Measurements from ENCODE around the gene FREM2.

The FREM2 gene

DNA sequence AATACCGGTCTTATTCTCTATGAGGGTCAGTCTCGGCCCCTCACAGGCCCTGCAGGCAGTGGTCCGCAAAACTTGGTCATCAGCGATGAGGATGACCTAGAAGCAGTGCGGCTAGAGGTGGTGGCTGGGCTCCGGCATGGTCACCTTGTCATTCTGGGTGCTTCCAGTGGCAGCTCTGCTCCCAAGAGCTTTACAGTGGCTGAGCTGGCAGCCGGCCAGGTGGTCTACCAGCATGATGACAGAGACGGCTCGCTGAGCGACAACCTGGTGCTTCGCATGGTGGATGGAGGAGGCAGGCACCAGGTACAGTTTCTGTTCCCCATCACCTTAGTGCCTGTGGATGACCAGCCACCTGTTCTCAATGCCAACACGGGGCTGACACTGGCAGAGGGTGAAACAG, 1.8 kb downstream of the FREM2 start:
- no peak for DNase-seq

DNA sequence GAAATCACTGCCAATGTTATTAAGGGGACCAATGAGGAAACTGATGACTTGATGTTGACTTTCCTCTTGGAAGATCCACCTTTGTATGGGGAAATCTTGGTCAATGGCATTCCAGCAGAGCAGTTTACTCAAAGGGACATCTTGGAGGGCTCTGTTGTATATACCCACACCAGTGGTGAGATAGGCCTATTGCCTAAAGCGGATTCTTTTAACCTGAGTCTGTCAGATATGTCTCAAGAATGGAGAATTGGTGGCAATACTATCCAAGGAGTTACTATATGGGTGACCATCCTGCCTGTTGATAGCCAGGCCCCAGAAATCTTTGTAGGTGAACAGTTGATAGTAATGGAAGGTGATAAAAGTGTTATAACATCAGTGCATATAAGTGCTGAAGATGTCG, 3.4 kb downstream of the FREM2 start:
- no peak for DNase-seq

DNA sequence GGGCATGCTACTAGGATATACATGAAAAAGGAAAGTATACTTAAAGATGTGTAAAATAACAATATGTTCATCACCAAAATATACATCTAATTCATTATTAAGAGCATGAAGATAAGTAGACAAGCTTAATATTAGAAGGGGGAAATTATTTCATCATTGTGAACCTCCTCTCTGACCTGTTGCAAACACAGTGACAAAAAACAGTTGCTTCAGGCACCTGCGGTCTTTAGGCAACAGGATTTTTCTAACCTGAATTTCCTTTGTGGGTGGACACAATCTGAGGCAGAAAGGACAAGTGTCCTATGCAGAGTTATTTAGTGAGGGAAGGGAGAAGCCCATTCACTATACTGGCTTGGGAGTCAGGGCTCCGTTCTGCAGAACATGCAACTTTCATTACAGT, 6.3 kb downstream of the FREM2 start:
- no peak for DNase-seq

DNA sequence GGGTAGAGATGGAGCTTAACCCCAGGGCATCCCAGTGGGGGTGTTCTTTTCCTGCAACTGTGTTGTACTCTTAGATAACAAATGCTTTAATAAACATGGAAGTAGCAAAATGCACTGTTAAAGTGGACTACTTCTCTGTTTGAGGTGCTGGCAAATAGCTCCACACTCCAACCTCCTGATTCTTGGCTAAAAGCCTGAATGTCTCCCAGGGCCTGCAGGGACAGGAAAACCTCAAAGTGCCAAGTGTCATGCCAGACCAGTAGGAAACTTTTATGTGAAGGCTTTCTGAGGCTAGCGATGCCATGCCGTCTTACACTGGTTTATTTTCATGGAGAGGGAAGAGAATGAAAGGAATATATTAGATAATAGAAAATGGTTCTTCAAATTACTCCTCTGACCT, 6.8 kb downstream of the FREM2 start:
- peak in 1 of 2 donors; percentile 2 for DNase-seq

DNA sequence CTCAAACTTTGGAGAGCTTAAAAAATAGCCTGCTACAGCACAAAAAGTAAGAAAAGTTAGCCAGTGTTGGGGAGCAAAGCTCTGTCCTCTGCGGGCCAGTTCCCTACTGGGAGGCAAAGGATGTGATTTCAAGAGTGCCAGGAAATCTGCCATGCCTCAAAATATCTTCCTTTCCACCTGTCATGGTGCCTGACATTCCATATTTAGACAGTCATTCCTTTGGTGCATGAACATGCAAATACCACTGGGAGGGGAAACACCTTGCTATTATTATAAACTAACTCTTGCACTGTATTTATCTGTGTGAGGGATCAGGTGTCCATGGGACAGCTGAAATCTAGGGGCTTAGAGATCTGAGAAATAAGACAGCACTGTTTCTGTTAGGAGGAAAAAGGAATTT, 10.3 kb downstream of the FREM2 start:
- DNase-seq, result no peak

DNA sequence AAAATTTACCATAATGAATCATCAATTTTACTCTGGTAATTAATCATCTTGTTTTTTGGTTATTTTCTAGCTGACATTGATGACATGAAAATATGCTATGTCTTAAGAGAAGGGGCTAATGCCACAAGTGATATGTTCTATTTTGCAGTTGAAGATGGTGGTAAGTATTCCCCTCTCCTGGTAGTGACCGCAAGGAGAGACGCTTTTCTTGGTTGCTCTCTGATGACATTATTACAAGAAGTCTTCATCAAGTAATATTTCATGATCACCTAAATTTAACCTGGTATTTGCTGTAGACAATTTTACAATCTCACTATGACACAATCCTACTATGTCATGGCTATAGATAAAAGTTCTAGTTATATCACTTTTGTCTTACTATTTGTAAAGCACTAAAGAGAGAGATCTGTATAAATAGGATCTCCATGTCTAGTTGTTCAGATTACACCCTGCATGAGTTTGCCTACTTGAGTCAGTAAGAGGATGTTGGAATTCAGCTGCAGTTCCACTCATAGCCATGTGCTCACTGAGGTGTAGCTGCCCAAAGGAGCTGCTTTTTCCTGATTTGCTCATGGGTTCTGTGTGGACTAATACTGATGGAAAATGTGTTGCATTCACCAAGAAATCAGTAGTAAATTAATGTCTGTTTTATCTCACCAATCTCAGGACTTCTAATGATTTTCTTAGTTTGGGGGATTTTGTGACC, 10.9 kb downstream of the FREM2 start:
- DNase-seq, result no peak

DNA sequence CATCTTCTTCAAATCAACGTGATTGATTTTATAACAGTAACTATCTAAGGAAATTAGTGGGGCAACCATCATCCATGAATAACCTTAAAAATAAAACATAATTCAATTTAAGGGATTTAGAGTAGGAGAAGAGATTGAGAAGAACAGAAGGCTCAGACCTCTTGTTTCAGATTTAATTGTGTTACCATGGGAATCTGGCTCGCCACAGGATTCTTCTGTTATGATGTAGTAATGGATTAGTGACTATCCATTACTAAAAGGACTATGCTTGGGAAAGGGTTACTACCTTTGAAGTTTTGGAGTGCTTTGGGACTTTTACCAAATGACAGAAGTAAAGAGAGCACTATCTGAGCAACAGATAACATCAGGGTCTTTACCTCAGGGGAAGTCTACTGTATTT, 13.2 kb downstream of the FREM2 start:
- no peak for DNase-seq

DNA sequence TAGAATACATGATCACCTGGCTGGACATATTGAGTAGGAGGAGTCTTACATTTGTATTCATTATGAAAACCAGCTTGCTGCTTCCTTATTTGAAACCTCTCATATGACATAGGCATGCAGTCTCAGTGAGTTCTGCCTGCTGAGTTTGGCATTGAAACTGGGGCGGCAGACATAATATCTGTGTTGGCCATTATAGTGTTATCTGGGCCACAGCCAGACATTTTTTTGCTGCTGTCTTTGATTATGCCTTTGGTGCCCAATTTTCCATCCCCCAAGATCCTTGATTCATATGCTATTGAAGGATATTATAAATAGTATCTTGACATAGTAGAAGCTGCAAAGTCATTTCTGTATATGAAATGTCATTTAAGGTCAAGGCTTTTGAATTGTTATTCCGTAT, 15.8 kb downstream of the FREM2 start:
- DNase-seq, result no peak

DNA sequence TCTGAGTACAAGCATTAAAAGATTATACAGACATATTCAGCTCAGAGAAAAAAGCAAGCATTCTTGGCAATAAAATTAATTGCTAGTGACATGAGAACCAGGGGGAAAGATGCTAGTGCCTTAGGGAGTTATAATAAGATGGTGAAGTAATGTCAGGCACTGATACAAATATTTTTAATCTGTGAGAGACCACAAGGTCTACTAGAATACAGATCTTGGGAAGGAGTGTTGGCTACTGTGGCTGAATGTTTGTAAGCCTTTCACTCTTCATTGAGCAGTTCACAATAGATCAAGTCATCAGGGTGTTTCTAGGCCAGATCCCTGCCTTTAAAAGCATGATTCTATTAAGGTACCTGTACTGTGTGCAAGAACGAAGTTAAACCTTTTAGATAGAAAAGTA, 16.4 kb downstream of the FREM2 start:
- DNase-seq, result no peak

DNA sequence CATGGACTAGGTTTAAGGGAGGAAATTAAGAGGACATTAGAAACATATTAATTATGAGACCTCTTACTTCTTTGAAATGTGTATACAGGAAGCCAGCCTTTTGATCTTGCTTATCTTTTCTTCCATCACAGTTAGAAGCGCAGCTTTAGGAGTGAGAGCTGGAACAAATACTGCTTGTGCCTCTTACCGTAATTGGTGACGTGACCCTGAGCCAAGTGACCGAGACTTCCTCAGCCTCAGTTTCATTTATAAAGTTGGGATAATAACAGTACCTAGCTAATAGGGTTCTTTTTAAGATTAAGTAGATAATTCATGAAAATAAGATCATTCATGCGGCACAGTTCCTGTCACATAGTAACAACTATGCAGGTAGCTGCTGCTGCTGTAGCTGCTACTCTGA, 18.5 kb downstream of the FREM2 start:
- DNase-seq, result no peak

DNA sequence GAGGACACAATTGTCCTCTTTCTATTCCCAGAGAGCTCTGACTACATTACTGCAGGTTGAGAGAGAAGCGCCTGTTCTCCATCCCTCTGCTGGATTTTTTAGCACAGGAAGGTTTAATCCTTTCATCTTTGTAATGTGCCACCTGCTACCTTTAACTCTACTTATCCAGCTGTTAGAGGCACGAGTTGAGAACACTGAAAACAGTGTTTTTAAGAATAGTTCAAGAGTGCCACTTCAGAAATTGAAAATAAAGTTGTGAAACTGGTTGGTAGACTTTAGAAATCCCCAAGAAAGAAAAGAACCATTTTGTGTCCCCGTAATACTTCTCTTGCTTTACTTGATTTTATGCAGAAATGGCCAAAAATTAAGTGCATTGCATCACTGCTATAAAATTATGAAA, 20.6 kb downstream of the FREM2 start:
- no peak for DNase-seq

DNA sequence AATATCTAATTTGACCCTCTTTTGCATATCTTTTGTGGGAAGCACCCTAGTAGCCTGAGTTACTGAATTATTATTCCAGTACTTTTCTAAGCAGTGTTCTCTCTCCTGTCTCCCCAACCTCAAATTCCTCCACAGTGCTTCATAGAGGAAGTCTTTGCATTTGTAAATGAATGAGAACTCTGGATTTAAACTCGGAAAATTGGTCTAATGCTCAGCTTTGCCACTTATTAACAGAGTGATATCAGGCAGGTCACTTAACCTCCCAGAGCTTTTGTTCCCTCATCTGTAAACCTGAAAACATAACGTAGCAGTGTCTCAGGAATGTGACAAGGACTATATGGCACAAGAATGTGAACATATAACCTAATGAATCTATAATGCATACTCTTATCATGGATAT, 26.2 kb downstream of the FREM2 start:
- DNase-seq, result no peak

DNA sequence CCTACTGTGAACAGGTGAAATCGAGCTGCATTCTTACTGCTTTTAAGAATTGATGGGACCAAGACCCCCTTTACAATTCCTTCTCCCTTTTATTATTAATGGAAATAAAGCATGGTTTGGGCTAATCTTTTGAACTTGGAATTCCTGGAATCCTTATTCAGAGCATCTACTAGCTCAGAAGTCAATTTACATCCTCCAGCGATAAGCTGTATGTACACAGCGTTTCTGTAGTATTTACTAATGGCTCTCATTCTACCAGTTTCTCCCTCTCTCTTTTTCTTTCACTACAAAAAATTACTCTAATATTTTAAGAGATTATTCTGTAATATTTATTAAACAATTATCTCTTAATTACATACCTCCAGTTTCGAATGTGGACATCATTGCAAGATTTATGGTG, 31.5 kb downstream of the FREM2 start:
- DNase-seq, result no peak

DNA sequence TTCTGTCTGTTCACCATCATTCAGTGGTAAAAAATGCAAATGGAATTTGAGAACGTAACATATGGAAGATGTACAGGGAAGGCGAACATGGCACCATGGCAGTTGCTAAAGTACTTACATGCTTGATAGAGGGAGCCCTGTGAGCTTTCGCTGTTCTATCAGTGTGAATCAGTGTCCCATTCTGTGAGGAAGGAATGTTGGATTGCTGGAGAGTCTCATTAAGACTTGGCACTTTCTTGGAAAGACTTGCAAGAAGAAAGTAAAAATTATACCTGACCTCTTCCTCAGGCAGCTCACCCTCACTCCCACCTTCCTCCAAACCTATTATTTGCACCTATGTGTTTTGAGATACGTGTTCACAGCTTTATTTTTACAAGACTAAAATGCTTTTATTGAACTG, 43.5 kb downstream of the FREM2 start:
- no peak for DNase-seq

DNA sequence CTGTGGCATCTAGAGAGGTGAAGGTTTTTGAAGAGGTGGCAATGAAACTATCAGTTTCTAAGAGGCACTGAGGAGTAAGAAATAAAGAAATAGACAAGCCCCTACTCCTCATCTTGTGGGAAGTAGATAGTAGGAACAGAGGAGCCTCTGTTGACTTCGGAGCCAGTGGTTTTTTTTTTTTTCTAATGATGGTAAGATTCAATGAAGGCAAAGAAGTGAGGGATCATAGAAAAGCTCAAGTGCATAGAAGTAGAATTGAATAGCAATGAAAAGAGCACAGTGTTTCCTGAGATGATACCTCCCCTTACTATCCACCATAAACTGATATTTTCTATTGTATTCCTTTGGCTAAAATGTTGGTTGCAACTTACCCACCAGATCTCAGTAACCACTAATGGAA, 46.3 kb downstream of the FREM2 start:
- DNase-seq, result no peak

DNA sequence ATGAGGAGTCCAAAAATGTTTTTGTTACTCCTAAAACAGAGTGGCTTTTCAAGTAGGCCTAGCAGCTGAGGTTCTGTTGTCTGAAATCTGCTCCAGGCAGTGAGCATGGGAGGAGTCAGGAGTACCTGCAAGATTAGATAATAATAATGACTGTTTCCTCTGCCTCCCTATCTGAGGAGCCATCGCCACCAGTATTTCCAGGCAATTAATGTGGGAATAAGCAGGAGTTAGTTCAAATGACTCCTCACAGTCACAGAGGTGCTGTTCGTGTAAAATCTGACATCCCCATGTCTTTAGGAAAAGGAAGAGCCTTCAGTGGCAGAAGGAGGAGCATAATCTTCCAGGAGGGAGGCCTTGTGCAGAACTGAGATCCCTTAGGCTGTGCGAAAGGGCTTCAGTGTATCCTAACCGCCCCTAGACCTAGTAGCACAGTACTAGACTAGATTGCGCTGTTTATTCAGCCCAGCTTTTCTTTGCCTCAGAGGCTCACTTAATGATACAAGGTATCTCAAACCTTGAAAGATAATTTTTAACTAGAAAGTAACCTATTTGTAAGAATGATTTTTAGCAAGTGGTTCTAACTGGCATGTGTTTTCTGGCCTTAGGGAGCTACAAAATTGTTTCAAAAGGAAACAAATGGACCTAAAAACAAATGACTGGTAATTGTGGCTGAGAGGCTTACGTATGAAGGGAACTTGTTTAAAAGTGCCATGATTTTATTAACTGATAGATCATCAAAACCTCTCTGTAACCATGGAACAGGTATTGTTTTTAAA, 49.0 kb downstream of the FREM2 start:
- DNase-seq, result no peak

DNA sequence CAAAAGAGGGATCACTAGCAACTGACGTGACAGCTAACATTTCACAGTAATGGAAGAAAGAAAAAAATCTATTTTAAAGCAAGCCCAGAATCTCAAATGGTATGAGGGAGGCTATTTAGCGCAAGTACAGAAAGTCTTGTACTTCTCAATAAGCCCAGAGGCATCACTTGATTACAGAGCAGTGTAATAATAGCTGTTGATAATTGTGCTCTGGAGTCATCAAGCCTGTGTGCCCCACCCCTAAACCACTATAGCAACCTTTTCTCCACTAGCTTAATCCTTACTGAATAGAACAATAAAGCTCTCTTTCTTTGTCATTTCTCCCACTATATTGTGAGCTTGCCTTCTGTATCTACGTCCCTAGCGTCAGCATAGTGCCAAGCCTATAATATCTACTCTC, 56.6 kb downstream of the FREM2 start:
- DNase-seq, result no peak

DNA sequence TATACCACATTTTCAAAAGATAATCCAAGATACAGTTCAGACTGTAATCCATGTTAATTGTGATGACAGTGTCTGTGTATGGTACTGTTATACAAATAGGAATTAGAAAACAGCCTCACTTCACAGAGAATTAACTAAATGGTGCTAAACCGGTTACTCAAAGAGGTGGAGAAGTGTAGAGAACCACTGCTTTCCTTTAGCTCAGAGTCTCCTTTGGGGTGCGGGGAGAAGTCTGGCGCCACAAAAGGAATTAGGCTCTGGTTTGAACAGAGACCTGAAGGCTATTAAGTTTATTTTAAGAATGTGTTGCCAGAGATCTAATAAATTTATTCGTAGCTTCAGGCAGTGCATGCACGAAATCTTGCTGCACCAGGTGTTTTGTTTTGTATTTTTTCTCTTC, 65.8 kb downstream of the FREM2 start:
- no peak for DNase-seq

DNA sequence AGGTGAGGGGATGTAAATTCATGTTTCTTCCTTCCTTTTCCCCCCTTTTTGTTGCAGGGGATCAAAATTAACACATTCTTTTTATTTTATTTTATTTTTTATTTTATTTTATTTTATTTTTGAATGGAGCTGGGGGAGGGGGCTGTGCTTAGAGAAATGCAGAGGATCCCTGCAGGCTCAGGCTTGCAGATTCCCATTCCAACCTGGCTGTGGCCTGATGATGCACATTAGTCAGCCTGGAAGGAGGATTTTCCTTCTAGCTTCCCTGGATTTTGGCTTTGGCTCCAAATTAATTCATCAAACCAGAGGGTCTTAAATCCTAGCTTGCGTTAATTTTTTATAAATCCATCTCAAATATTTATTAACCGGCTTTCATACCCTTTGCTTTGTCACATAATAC, 67.0 kb downstream of the FREM2 start:
- no peak for DNase-seq

DNA sequence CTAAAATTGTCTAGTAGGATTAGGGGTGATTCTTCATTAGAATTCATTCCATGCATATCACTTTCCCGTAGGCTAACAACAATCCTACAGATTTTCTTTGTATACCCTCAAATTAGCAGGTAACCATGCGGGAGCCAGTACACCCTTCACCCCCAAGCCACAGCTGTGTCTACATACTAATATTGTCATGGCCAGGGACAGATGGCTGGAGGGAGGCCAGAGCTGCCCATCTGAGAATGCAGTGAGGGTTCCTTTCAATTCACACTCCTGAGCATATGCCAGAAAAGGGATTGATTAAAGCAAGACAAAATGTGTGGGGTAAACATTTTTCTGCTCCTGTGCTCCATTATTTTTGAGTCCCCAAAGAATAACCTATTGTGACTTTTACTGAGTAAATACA, 68.9 kb downstream of the FREM2 start:
- no peak for DNase-seq

DNA sequence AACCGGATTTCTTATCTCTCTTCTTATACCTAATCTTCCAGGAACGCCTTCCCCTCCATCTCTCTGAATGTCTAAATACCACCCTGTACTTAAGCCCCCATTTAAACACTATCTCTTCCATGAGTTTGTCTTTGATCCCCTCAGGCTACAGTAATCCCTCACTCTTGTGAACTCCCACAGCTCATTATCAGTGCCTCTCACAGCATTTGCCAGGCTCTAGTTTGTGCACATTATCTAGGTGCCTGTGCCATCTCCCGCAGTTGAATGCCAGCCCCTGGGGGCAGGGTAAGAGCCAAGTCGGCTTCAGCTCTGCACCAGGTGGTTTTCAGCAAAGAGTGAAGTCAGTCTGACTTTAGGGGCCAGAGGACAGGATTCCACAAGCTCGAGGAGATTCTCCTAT, 71.4 kb downstream of the FREM2 start:
- no peak for DNase-seq

DNA sequence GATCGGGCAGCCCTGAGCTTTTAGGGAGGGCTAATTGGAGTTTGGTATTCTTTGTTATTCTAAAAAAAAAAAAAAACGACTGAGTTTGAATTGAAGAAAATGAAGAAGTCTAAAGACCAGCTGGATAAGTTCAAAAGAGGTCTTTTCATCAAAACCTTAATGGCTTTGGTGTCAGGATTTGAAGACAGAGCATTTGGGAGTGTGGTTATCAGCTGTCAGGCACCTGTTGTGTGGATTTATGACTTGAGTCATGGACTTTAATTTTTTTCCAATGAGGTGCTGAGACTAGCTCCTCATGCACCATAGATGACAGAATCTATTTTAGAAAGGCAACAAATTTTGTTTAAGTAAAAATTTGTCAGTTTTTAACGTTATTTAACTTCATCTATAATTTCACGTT, 72.5 kb downstream of the FREM2 start:
- DNase-seq, result no peak

DNA sequence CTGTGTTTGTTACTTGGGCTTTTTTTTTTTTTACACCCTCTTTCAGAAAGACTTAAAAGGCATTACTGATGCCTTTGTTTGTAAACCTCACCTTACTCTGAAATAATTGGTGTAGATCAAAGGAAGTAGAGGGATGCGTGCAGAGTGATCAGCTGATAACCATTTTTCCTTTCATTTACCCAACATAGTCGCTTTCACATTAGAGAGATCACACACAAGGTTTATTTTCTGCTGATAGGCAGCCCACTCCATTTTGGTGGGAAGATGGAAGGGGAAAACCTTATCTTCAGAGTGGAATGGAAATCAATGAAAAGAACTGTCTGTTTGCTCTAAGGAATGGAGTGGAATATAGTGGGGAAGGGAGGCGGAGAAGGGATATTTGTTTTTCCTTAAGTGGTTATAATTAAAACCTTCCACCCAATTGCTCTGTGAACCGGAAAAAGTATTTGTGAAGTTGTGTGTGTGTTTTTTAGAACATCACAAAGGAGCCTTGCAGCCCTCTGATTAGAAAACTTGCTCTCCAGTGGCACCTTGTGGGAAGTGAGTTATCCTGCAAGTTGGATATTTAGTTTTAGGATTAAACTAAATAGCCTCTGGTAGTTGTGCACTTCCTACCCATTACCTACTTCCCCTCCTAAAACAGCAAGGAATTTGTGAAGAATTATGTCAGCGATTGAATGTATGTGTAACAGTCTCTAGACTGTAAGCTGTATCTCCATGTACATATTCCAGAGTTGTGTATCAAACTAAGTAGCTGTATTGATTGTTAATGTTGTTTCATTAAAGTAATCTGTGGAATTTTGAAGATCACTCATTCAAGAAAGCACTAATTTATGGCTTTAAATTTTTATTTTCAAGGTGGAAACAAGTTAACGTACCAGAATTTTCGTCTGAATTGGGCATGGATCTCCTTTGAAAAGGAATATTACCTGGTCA, 76.8 kb downstream of the FREM2 start:
- DNase-seq, result peak; percentile 28 to 70

DNA sequence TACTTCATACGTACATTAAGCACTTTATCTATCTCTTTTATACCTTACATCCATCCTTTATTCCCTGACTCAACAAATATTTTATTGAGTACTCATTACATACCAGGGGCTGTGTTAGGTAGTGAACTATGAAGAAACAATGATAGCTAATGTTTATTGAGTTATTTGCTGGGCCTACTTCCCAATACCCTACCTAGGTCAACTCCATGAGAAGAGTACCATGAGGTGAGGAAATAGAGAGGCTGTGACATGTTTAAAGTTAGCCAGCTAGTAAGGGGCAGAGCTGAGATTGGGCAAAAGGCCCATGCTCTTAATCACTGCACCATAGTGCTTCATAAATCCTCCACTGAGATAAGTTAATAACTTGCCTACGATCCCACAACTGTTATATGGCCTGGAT, 79.9 kb downstream of the FREM2 start:
- no peak for DNase-seq
